K562 (cell line): ENCODE results near the gene CDT1. TPM values are rescaled to one million over a fixed set of nuclear protein-coding genes. Genes with fewer than 3 reads are reported as not detected.

ENCODE experiments used
- BHLHE40 ChIP-seq: IDR thresholded peaks from 2 replicates; pipeline ENCODE4 v1.6.1; 2011; ENCODE audit warnings: low read length, improper control_type of control experiment
- CHD7 ChIP-seq: fragments of 200-600 bp; sonication (generic); IDR thresholded peaks from one replicate; pipeline ENCODE4 v1.6.1; 2012; ENCODE audit warnings: mild to moderate bottlenecking, low read depth, low read length, inconsistent platforms
- DNMT1 ChIP-seq: fragments of 450-650 bp; IDR thresholded peaks from 2 replicates; pipeline ENCODE4 v1.6.1; 2016; ENCODE audit warnings: antibody characterized with exemption, mild to moderate bottlenecking
- MTA1 ChIP-seq: fragments of 450-650 bp; IDR thresholded peaks from 2 replicates; pipeline ENCODE4 v1.6.1; 2017; ENCODE audit warnings: borderline replicate concordance
- RBFOX2 ChIP-seq: fragments of 200-400 bp; formaldehyde crosslinking; IDR thresholded peaks from 2 replicates; pipeline ENCODE4 v1.6.1; 2017; ENCODE audit warnings: low read depth, mild to moderate bottlenecking, low read length, moderate library complexity
- ZNF212 ChIP-seq: fragments of 450-650 bp; formaldehyde crosslinking; IDR thresholded peaks from 2 replicates; pipeline ENCODE4 v1.4.0; 2020; ENCODE audit warnings: mild to moderate bottlenecking
- ZNF592 ChIP-seq: fragments of 450-650 bp; IDR thresholded peaks from 2 replicates; pipeline ENCODE4 v1.6.1; 2017; ENCODE audit warnings: antibody characterized with exemption, mild to moderate bottlenecking
- ZNF766 ChIP-seq: fragments of 200-800 bp; sonication (Bioruptor generic); conservative IDR thresholded peaks from 2 replicates; pipeline ENCODE4 v1.6.1; 2016; ENCODE audit warnings: missing genetic modification characterization, missing compliant biosample characterization
- polyA plus RNA-seq, 8 experiments: library from polyadenylated mRNA; depleted of rRNA in 4 of 8; stranded (reverse) in 5 of 8; unstranded in 3 of 8; fragments of >200 nt; fragmentation: Nextera tagmentation in 2 of 8; fragmentation: Illumina TruSeq in 1 of 8; extraction: Ambion mirVana in 2 of 8; extraction: Trizol in 1 of 8; gene quantifications; 2 replicates each; pipeline versions ENCODE4 v1.2.1 to v1.2.3, GENCODE V29; 2011 to 2014; ENCODE audit warnings: inconsistent platforms in 1 of 8, missing spikeins in 1 of 8
- total RNA-seq, 7 experiments: library from RNA; depleted of rRNA in 6 of 7; stranded (reverse); fragments of >200 nt in 6 of 7; fragmentation: Illumina TruSeq in 2 of 7; extraction: Trizol in 2 of 7; gene quantifications; 2 replicates each; pipeline versions ENCODE4 v1.2.1 to v1.2.3, GENCODE V29; 2011 to 2021; ENCODE audit warnings: low replicate concordance in 1 of 7
- TF ChIP-seq, protein P1 (sequence below): fragments of 250-450 bp; sonication (Bioruptor Pico); IDR thresholded peaks from 2 replicates; pipeline ENCODE4 v1.8.0; 2022; ENCODE audit warnings: inconsistent platforms, mild to moderate bottlenecking, moderate library complexity, borderline replicate concordance

The CDT1 gene
- total and polyA plus RNA-seq, 9 of the 15 experiments (the other 6 are each of a cell fraction or from before 2014, with no cell fraction given) = 0.92 to 178 (median 14.2) TPM

- TF ChIP-seq CHD7 = no peak
- TF ChIP-seq, protein P1, sequence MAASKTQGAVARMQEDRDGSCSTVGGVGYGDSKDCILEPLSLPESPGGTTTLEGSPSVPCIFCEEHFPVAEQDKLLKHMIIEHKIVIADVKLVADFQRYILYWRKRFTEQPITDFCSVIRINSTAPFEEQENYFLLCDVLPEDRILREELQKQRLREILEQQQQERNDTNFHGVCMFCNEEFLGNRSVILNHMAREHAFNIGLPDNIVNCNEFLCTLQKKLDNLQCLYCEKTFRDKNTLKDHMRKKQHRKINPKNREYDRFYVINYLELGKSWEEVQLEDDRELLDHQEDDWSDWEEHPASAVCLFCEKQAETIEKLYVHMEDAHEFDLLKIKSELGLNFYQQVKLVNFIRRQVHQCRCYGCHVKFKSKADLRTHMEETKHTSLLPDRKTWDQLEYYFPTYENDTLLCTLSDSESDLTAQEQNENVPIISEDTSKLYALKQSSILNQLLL (CRISPR knock-in tag) = no peak
- no peak for TF ChIP-seq MTA1
- TF ChIP-seq ZNF766 (CRISPR knock-in tag) = no peak
- TF ChIP-seq BHLHE40 = peak; percentile 74
- TF ChIP-seq ZNF212 (CRISPR knock-in tag) = 0 out of 2 replicates have a peak, but pooled peaks have one; percentile 20
- TF ChIP-seq DNMT1 = no peak
- TF ChIP-seq ZNF592 = no peak
- no peak for TF ChIP-seq RBFOX2
Observed at GRCh38 chr16:88784856-88785105, 18.8 kb upstream of the CDT1 start (continued).
